Activated T-helper 1 cell treated with Interleukin-2 at 50 U/mL for 16 hours (primary cell): ENCODE measurements around the gene AAK1.

Experiments used
- DNase-seq: peaks from one replicate; pipeline ENCODE4 v3.0.0-alpha.2; 2020; ENCODE audit warnings: low read depth

AAK1 gene

DNA sequence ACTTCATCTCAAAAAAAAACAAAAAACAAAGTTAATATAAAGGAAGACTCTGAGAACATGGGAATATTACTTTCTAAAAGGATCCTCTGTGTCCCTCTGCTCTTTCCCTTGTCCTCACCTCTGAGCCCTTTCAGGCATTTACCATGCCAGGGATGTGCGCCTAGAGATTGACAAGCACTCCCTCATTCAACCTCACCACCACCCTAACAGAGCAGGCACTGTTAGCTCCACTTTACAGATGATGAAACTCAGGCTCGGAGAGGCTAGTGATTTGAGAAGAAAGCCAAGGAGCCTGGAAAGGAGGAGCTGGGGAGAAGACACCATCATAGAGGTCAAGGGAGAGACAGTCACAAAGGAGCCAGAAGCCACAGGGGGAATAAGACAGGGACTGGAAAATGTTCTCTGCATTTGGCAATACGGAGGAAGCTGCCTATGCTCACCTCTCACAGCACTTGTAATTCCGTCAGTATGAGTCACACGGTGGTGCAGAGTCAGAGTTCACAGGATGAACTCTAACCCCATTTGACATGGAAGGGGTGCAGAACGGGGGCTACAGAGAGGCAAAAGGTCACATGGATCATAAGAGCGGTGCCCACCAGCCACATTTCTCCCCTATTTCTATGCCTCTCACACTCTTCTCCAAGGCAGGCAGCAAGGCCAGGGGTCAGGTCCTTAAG, 104.5 kb downstream of the AAK1 start:
- DNase-seq: no peak

GRCh38 chr2:69538249-69538648, 105.3 kb downstream of the AAK1 start:
- no peak for DNase-seq

- DNase-seq: no peak
Measured at GRCh38 chr2:69535817-69536241, 107.7 kb downstream of the AAK1 start.

DNA sequence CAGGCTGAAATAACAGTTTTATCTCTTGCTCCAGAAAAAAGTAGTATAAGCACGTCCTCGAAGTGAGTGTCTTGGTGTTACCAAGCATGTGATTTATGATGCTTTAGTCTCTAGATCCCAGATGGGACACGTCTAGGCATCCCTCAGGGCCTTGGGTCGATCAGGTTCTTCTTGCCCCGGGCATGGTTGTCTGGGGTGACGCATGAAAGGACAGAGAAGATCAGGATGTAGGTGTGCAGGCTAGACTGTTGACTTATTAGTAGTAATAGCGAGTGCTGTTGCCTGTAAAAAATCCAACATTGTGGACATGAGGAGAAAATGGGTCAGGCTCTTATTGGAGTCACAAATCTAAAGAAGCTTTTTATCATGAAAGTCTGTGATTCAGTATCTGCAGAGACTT, 112.4 kb downstream of the AAK1 start:
- no peak for DNase-seq

- DNase-seq: no peak
Measured at GRCh38 chr2:69529480-69529879, 114.1 kb downstream of the AAK1 start.

- no peak for DNase-seq
Measured at GRCh38 chr2:69525261-69525660, 118.3 kb downstream of the AAK1 start.

GRCh38 chr2:69524799-69525198, 118.7 kb downstream of the AAK1 start:
- no peak for DNase-seq

GRCh38 chr2:69521747-69522146, 121.8 kb downstream of the AAK1 start:
- DNase-seq: no peak

DNA sequence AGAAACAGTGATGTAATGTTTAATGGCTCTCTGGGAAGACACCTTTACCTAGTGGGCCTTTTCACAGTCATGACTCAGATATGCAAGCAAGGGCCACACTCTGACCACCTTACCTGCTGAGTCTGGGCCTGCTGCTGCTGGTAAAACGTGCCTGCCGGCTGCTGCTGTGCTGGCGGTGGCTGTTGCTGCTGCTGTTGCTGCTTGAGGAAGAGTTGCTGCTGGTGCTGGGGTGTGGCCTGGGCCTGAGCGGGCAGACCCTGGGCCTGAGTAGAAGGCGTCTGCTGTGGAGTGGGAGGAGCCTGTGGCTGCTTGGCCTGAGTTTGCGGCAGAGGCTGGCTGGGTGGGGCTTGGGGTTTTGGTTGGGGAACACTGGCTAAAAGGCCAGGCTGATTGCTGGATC, 124.7 kb downstream of the AAK1 start:
- no peak for DNase-seq

DNA sequence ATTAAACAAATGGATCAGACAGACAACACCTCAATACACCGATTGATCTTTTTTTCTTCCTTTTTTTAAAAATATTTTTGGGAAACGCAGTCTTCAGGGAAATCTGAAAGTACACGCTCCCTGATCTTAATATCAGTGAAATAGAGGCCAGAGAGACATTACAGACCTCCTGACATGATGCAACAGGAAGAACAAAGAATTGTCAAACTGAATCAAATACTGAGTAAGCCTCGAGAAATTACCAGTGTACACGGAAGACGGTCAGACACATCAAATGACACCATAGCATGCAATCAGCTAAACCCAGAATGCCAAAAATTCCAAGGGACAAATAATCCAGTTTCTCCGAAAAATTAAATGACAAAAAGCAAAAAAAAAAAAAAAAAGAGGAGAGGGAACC, 126.1 kb downstream of the AAK1 start:
- no peak for DNase-seq

DNA sequence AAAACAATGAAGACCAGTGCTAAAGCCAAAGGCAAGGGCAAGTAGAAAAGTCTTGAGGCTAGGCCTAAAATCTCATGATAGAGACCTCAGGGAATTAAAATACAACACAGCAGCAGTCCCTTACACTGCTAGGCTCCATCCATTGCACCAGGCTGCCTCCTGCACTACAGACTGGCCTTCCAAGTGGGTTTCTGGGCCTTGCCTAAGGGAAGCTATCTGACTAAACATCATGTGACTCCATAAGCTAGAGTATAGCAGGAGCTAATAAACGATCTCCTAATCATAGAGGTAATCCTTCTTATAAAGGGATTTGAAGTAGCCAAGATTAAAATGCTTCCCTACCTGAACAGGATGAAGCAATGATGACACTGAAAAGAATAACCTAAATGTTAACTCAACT, 128.7 kb downstream of the AAK1 start:
- no peak for DNase-seq

DNA sequence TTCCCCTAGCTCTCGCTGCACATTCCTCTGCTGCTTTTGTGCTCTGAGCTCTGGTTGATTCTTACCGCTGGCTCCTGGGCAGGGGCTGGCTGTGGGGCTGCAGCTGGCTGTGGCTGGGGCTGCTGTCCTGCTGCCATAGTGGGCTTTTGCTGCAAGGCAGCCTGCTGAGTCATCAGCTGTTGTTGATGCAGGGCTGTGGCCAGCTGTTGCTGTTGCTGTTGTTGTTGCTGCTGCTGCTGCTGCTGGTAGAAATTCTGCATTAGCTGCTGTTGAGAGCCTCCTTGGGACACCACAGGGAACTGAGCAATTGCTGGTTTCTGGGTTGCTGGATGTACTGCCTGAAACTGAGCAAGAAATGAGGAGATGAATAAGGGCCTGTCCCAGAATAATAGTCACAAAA, 129.1 kb downstream of the AAK1 start:
- no peak for DNase-seq

GRCh38 chr2:69512446-69512845, 131.1 kb downstream of the AAK1 start:
- no peak for DNase-seq

DNA sequence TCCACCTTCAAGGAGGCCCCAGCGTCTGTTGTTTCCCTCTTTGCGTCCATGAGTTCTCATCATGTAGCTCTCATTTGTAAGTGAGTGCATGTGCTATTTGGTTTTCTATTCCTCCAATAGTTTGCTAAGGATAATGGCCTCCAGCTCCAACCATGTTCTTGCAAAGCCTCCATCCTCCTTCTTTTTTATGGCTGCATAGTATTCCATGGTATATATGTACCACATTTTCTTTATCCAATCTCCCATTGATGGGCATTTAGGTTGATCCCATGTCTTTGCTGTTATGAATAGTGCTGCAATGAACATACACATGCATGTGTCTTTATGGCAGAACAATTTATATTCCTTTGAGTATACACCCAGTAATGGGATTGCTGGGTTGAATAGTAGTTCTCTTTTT, 133.3 kb downstream of the AAK1 start:
- no peak for DNase-seq

GRCh38 chr2:69509750-69510140, 133.8 kb downstream of the AAK1 start:
- DNase-seq: no peak

- no peak for DNase-seq
Measured at GRCh38 chr2:69509011-69509749, 134.4 kb downstream of the AAK1 start.

GRCh38 chr2:69505710-69506109, 137.8 kb downstream of the AAK1 start:
- DNase-seq: no peak

GRCh38 chr2:69501301-69501700, 142.2 kb downstream of the AAK1 start:
- DNase-seq: no peak

GRCh38 chr2:69499966-69500365, 143.6 kb downstream of the AAK1 start:
- no peak for DNase-seq

- DNase-seq: no peak
Measured at GRCh38 chr2:69499242-69499641, 144.3 kb downstream of the AAK1 start.

- DNase-seq: no peak
Measured at GRCh38 chr2:69495861-69496260, 147.7 kb downstream of the AAK1 start.

DNA sequence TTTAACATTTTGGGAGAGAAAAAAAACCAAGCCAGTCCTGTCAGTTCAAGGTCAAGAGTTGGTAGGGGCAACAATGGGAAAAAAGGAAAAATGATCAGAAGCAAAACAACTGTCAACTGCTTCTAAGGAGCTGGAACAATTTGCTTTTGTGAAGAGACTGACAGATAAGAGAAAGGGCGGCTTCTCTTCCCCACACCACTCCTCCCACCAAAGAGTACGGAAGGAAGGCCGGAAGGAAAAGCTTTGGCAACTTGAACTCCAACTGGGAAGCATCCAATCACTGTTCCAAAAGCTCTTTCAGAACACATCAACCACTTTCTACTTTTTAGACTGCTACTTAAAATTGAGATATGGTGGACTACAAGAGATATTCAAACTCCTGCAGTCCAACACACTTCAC, 148.5 kb downstream of the AAK1 start:
- DNase-seq: no peak

- no peak for DNase-seq
Measured at GRCh38 chr2:69494126-69494525, 149.4 kb downstream of the AAK1 start.

DNA sequence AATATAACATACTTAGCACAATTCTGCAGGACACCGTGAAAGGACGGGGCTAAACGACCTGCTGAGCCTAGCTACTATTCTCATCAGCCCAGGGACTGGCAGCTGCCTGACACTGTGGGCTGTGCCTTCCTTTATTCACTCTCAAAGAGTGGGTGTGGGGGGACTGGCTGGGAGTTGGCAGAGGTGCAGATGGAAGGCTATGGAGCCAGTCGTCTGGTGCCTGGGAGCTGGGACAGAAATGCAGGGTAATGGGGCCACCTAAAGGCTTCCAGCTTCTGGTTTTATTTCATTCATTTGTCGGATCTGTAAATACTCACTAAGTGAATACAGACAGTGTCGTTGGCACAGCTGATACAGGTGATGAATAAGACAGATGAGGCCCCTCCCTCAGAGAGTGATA, 150.3 kb downstream of the AAK1 start:
- DNase-seq: no peak
